ENCODE results near the gene UNC45B. TPM values are rescaled to one million over a fixed set of nuclear protein-coding genes. Genes with fewer than 3 reads are reported as not detected.

Gene UNC45B
- total and polyA plus RNA-seq, 2 donors (not counting 3 experiments of a cell fraction or from before 2014, with no cell fraction given): not detected

DNA sequence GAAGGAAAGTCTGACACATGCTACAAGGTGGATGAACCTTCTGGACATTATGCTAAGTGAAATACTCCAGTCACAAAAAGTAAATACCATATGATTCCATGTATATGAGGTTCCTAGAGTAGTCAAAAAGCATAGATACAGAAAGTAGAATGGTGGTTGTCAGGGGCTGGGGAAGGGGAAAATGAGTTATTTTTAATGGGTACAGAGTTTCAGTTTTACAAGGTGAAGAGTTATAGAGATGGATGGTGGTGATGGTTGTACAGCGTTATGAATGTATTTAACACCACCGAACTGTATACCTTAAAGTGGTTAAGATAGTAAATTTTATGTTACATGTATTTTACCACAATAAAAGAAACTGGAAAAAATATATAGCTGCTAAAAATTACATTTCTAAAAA is 45.9 kb upstream of the UNC45B start:
- FAIRE-seq: no peak
- H3K4me3 ChIP-seq (replicated peaks in 1 of 3; ENCODE audit: insufficient read depth in 1 of 3, low read depth in 1 of 3, low read length in 3 of 3): no peak overlapping the region
- no peak overlapping the region for H3K4me2 ChIP-seq (ENCODE audit: insufficient read depth, low read length)
- H3K9ac ChIP-seq (replicated peaks; ENCODE audit: extremely low read depth, insufficient read depth, low read length): no peak overlapping the region
- H4K20me1 ChIP-seq (replicated peaks; ENCODE audit: control insufficient read depth, extremely low read depth, insufficient read depth, low read length): no peaks in the 10 kb centered on the region
- DNase-seq (ENCODE audit: low read depth, low spot score): no peak
- H3K9me3 ChIP-seq (replicated peaks; ENCODE audit: control insufficient read depth, insufficient read depth, low read length): no peaks in the 10 kb centered on the region
- H3K4me1 ChIP-seq (ENCODE audit: control insufficient read depth, extremely low read depth, insufficient read depth, low read length): no peaks in the 10 kb centered on the region
- CTCF ChIA-PET: interaction anchor here (1.3 kb wide), 1 partner anchor 682 kb away, joined by 3 read pairs; no protein-coding TSS in a partner anchor
- no peak overlapping the region for H3K27ac ChIP-seq (ENCODE audit: insufficient read depth, low read depth, low read length)
- no peaks in the 10 kb centered on the region for H3K79me2 ChIP-seq (ENCODE audit: control insufficient read depth, insufficient read depth, low read length)
- no peaks in the 10 kb centered on the region for H3K27me3 ChIP-seq (ENCODE audit: control insufficient read depth in 2 of 2, insufficient read depth in 2 of 2, low read length in 2 of 2)
- no TSS peak for BruUV-seq (replicated peaks)
- intact Hi-C loops (cut with micrococcal nuclease): no loop called here
- no peak overlapping the region for H2AFZ ChIP-seq (ENCODE audit: low read depth, low read length)
- dilution Hi-C loops (cut with MboI; ENCODE audit: extremely low pct_ligation_motif_present, low sequenced_read_pairs): loop anchor here (25.0 kb wide), 1 partner anchor 114 kb away; the partner anchor contains the start of gene LIG3
- TF ChIP-seq GATA2 (IDR thresholded peaks at IDR 0.05; ENCODE audit: insufficient read depth, insufficient read length, low read depth, low read length) (no peak), MYC (IDR thresholded peaks at IDR 0.05; ENCODE audit: low read depth, low read length) (no peak), FOS (IDR thresholded peaks at IDR 0.05; ENCODE audit: borderline replicate concordance, insufficient read depth, low read length) (no peak), POLR2AphosphoS5 (IDR thresholded peaks at IDR 0.05; ENCODE audit: insufficient read depth, low read depth, low read length) (no peak), EZH2 (IDR thresholded peaks at IDR 0.05; ENCODE audit: borderline replicate concordance, low read depth, low read length, severe bottlenecking) (no peak), JUN (IDR thresholded peaks at IDR 0.05; ENCODE audit: borderline replicate concordance, insufficient read depth, insufficient read length, low read depth) (no peak), POLR2A (IDR thresholded peaks at IDR 0.05; ENCODE audit: low read depth, low read length) (no peak)
- TF ChIP-seq, protein P1, sequence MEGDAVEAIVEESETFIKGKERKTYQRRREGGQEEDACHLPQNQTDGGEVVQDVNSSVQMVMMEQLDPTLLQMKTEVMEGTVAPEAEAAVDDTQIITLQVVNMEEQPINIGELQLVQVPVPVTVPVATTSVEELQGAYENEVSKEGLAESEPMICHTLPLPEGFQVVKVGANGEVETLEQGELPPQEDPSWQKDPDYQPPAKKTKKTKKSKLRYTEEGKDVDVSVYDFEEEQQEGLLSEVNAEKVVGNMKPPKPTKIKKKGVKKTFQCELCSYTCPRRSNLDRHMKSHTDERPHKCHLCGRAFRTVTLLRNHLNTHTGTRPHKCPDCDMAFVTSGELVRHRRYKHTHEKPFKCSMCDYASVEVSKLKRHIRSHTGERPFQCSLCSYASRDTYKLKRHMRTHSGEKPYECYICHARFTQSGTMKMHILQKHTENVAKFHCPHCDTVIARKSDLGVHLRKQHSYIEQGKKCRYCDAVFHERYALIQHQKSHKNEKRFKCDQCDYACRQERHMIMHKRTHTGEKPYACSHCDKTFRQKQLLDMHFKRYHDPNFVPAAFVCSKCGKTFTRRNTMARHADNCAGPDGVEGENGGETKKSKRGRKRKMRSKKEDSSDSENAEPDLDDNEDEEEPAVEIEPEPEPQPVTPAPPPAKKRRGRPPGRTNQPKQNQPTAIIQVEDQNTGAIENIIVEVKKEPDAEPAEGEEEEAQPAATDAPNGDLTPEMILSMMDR (IDR thresholded peaks at IDR 0.05; ENCODE audit: extremely low read depth in 1 of 2, insufficient read depth in 1 of 2, low read depth in 1 of 2, low read length in 2 of 2): no peak
- TF ChIP-seq, protein P2, sequence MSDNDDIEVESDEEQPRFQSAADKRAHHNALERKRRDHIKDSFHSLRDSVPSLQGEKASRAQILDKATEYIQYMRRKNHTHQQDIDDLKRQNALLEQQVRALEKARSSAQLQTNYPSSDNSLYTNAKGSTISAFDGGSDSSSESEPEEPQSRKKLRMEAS (IDR thresholded peaks at IDR 0.05; ENCODE audit: insufficient read depth, insufficient read length): no peak
- POLR2A ChIA-PET: no interaction called here
- H3K36me3 ChIP-seq (ENCODE audit: control insufficient read depth in 2 of 2, extremely low read depth in 1 of 2, insufficient read depth in 2 of 2, low read length in 2 of 2): peaks cover 4 to 19% of the 10 kb centered on the region in 2 experiments
- H3K9me1 ChIP-seq (replicated peaks; ENCODE audit: control insufficient read depth, extremely low read depth, insufficient read depth, low read length): no peaks in the 10 kb centered on the region

Data from endothelial cell of umbilical vein (primary cell).